HEK293T (cell line): Measurements from ENCODE around the gene CXXC4.

Experiments used
- FOXA1 ChIP-seq: fragments of 450-650 bp; IDR thresholded peaks from 2 replicates; pipeline ENCODE4 v1.6.1; 2016; ENCODE audit warnings: mild to moderate bottlenecking
- L3MBTL2 ChIP-seq: fragments of 450-650 bp; conservative IDR thresholded peaks from 2 replicates; pipeline ENCODE4 v1.6.1; 2016; ENCODE audit warnings: mild to moderate bottlenecking
- SP1 ChIP-seq: fragments of 450-650 bp; IDR thresholded peaks from 2 replicates; pipeline ENCODE4 v1.6.1; 2017
- TARDBP ChIP-seq: fragments of 450-650 bp; IDR thresholded peaks from 2 replicates; pipeline ENCODE4 v1.6.1; 2016

DNA sequence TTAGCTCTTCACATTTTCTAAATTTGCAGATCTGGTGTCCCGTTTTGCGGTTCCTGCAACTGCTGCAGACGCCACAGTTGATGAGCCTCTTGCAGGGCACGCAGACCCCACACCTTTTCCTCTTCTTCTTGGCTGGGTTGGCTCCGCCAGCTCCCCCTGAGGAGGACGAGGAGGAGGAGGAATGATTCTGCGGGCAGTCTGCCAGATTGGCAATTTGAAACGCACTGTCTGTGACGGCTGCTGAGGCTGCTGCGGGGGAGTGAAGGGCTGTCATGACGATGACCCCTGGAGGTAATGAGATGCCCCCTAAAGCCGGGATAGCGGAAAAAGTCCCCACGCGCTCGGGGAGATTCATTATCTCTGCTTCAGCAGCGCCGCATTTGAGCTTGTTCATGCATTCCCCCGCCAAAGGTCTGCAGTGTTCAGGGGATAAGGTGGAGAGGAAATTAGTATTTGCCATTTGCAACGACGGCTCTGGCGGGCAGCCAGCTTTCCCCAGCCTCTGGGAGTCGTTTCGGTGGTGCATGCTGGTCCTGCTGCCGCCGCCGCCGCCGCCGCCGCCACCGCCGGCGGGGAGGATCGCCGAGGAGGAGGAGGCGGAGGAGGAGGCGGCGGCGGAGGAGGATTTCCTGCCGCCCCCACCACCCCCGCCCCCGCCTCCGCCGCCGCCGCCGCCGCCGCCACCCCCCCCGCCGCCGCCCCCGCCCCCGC is 3.8 kb downstream of the CXXC4 start:
- no peak for TF ChIP-seq FOXA1
- TF ChIP-seq L3MBTL2 = no peak
- TF ChIP-seq SP1 = no peak
- no peak for TF ChIP-seq TARDBP
